ENCODE data around the gene ZNF692. TPM values are rescaled to one million over a fixed set of nuclear protein-coding genes. Genes with fewer than 3 reads are reported as not detected.

The ZNF692 gene
- total RNA-seq, 2 experiments from 2014 or later: 75.9 to 92.3 TPM

- no peaks in the 10 kb centered on the region for H3K9me3 Mint-ChIP-seq (ENCODE audit: low read depth)
- DNase-seq: no peak
- intact Hi-C loops (cut with DNase I, micrococcal nuclease): no loop called here
- ChIA-PET CTCF (no interaction called here), POLR2A (no interaction called here)
- no peak overlapping the region for H3K27ac Mint-ChIP-seq
- no peak for ATAC-seq
- no peak overlapping the region for H3K4me3 Mint-ChIP-seq
- H3K27me3 Mint-ChIP-seq: no peaks in the 10 kb centered on the region
- H3K36me3 Mint-ChIP-seq (ENCODE audit: low read depth): peaks cover 27% of the 10 kb centered on the region
- H3K4me1 Mint-ChIP-seq: no peaks in the 10 kb centered on the region
These were observed 10.8 kb downstream of the ZNF692 start for GRCh38 chr1:248847956-248848561.

GRCh38 chr1:248847181-248847955 lies 11.5 kb downstream of the ZNF692 start:
- no peak overlapping the region for H3K4me3 Mint-ChIP-seq
- H3K27ac Mint-ChIP-seq: no peak overlapping the region
- ChIA-PET POLR2A (no interaction called here), CTCF (no interaction called here)
- no peaks in the 10 kb centered on the region for H3K27me3 Mint-ChIP-seq
- peaks cover 27% of the 10 kb centered on the region for H3K36me3 Mint-ChIP-seq (ENCODE audit: low read depth)
- no peaks in the 10 kb centered on the region for H3K4me1 Mint-ChIP-seq
- DNase-seq (no peak), ATAC-seq (no peak)
- H3K9me3 Mint-ChIP-seq (ENCODE audit: low read depth): no peaks in the 10 kb centered on the region
- intact Hi-C loops (cut with DNase I, micrococcal nuclease): no loop called here

- Mint-ChIP-seq H3K4me3 (no peak overlapping the region), H3K9me3 (ENCODE audit: low read depth) (no peaks in the 10 kb centered on the region), H3K36me3 (ENCODE audit: low read depth) (peaks cover 34% of the 10 kb centered on the region), H3K27me3 (no peaks in the 10 kb centered on the region), H3K4me1 (peaks cover 20% of the 10 kb centered on the region), H3K27ac (no peak overlapping the region)
- intact Hi-C loops (cut with DNase I, micrococcal nuclease): no loop called here
- CTCF ChIA-PET: interaction anchor here (0.6 to 1.1 kb wide), 2 partner anchors 8 to 69 kb away, joined by 3 to 4 read pairs; no protein-coding TSS in a partner anchor
- no peak for DNase-seq
- POLR2A ChIA-PET: no interaction called here
- ATAC-seq: no peak
These were observed 14.4 kb downstream of the ZNF692 start for GRCh38 chr1:248844526-248844925.

- ATAC-seq (no peak), DNase-seq (no peak)
- H3K4me1 Mint-ChIP-seq: peaks cover 24% of the 10 kb centered on the region
- no peaks in the 10 kb centered on the region for H3K27me3 Mint-ChIP-seq
- no peaks in the 10 kb centered on the region for H3K9me3 Mint-ChIP-seq (ENCODE audit: low read depth)
- CTCF ChIA-PET: interaction anchor here (0.6 to 1.2 kb wide), 2 partner anchors 9 to 70 kb away, joined by 4 read pairs; no protein-coding TSS in a partner anchor
- POLR2A ChIA-PET: no interaction called here
- peaks cover 32% of the 10 kb centered on the region for H3K36me3 Mint-ChIP-seq (ENCODE audit: low read depth)
- H3K27ac Mint-ChIP-seq: no peak overlapping the region
- no peak overlapping the region for H3K4me3 Mint-ChIP-seq
- intact Hi-C loops (cut with DNase I, micrococcal nuclease): no loop called here
These were observed 15.2 kb downstream of the ZNF692 start for GRCh38 chr1:248843687-248844086.

GRCh38 chr1:248842781-248843331 lies 16.0 kb downstream of the ZNF692 start:
- ChIA-PET POLR2A (no interaction called here), CTCF (interaction anchor here (1.2 to 2.0 kb wide), 3 partner anchors 9 to 15 kb away, joined by 4 to 14 read pairs (median 4); no protein-coding TSS in a partner anchor)
- intact Hi-C loops (cut with DNase I, micrococcal nuclease): no loop called here
- Mint-ChIP-seq H3K27me3 (no peaks in the 10 kb centered on the region), H3K27ac (no peak overlapping the region), H3K36me3 (ENCODE audit: low read depth) (peaks cover 28% of the 10 kb centered on the region), H3K4me3 (no peak overlapping the region), H3K4me1 (peaks cover 24% of the 10 kb centered on the region), H3K9me3 (ENCODE audit: low read depth) (no peaks in the 10 kb centered on the region)
- ATAC-seq (no peak), DNase-seq (no peak)

- Mint-ChIP-seq H3K27ac (no peak overlapping the region), H3K27me3 (no peaks in the 10 kb centered on the region), H3K9me3 (ENCODE audit: low read depth) (no peaks in the 10 kb centered on the region), H3K36me3 (ENCODE audit: low read depth) (peaks cover 24% of the 10 kb centered on the region), H3K4me1 (peaks cover 24% of the 10 kb centered on the region), H3K4me3 (no peak overlapping the region)
- POLR2A ChIA-PET: interaction anchor here (0.7 kb wide), 1 partner anchor 16 kb away, joined by 3 read pairs; no protein-coding TSS in a partner anchor
- ATAC-seq: no peak
- intact Hi-C loops (cut with DNase I, micrococcal nuclease): no loop called here
- CTCF ChIA-PET: interaction anchor here (0.8 to 2.0 kb wide), 6 partner anchors 9 to 81 kb away, joined by 3 to 14 read pairs (median 6); partner anchors contain the start of gene ZNF692
- peak; percentile 69 for DNase-seq
These were observed 17.0 kb downstream of the ZNF692 start for GRCh38 chr1:248841702-248842395.

GRCh38 chr1:248840946-248841345 lies 17.9 kb downstream of the ZNF692 start:
- ChIA-PET CTCF (interaction anchor here (1.2 to 2.0 kb wide), 5 partner anchors 10 to 33 kb away, joined by 4 to 14 read pairs (median 6); partner anchors contain the start of gene ZNF692), POLR2A (no interaction called here)
- no peak overlapping the region for H3K4me3 Mint-ChIP-seq
- no peak overlapping the region for H3K27ac Mint-ChIP-seq
- H3K27me3 Mint-ChIP-seq: no peaks in the 10 kb centered on the region
- peaks cover 20% of the 10 kb centered on the region for H3K36me3 Mint-ChIP-seq (ENCODE audit: low read depth)
- DNase-seq (no peak), ATAC-seq (no peak)
- H3K9me3 Mint-ChIP-seq (ENCODE audit: low read depth): no peaks in the 10 kb centered on the region
- intact Hi-C loops (cut with DNase I, micrococcal nuclease): no loop called here
- H3K4me1 Mint-ChIP-seq: peaks cover 24% of the 10 kb centered on the region

- Mint-ChIP-seq H3K4me3 (no peak overlapping the region), H3K9me3 (ENCODE audit: low read depth) (no peaks in the 10 kb centered on the region), H3K27me3 (no peaks in the 10 kb centered on the region), H3K27ac (peak overlapping the region; percentile 93), H3K4me1 (peaks cover 24% of the 10 kb centered on the region), H3K36me3 (ENCODE audit: low read depth) (peaks cover 11% of the 10 kb centered on the region)
- ATAC-seq (no peak), DNase-seq (no peak)
- ChIA-PET POLR2A (interaction anchor here (1.4 to 2.9 kb wide), 3 partner anchors 13 to 20 kb away, joined by 3 to 29 read pairs (median 13); partner anchors contain the start of genes SH3BP5L and ZNF692), CTCF (interaction anchor here (0.6 to 4.6 kb wide), 3 partner anchors 12 to 65 kb away, joined by 3 to 56 read pairs (median 25); partner anchors contain the start of genes SH3BP5L and ZNF692)
- intact Hi-C loops (cut with DNase I, micrococcal nuclease): loop anchor here in 1 of 2 experiments (1.0 kb wide), 1 partner anchor 34 kb away; no protein-coding TSS in a partner anchor
These were observed 19.7 kb downstream of the ZNF692 start for GRCh38 chr1:248839168-248839555.

- intact Hi-C loops (cut with DNase I, micrococcal nuclease): loop anchor here (1.0 kb wide), 6 partner anchors 12 to 68 kb away; partner anchors contain the start of genes PGBD2 (in 1 of the 2) and ZNF692 (in 1 of the 2)
- no peaks in the 10 kb centered on the region for H3K27me3 Mint-ChIP-seq
- POLR2A ChIA-PET: interaction anchor here (0.9 to 2.9 kb wide), 6 partner anchors 10 to 21 kb away, joined by 3 to 29 read pairs (median 8); partner anchors contain the start of genes SH3BP5L and ZNF692
These were observed 20.3 kb downstream of the ZNF692 start for GRCh38 chr1:248838357-248839167.

GRCh38 chr1:248837781-248838356 lies 21.0 kb downstream of the ZNF692 start, which contains the start of gene ZNF672:
Gene ZNF672, plus strand, starts transcription at chr1:248838224. Its CDS starts 9,051 bp downstream, at chr1:248847275.
- intact Hi-C loops (cut with DNase I, micrococcal nuclease): loop anchor here (1.0 kb wide), 6 partner anchors 12 to 68 kb away; partner anchors contain the start of genes PGBD2 (in 2 of the 2) and ZNF692 (in 1 of the 2)
- Mint-ChIP-seq H3K9me3 (ENCODE audit: low read depth) (no peaks in the 10 kb centered on the region), H3K4me1 (peaks cover 24% of the 10 kb centered on the region), H3K27me3 (no peaks in the 10 kb centered on the region), H3K27ac (peak within 1 kb of the TSS; percentile 93), H3K4me3 (no peak within 1 kb of the TSS), H3K36me3 (ENCODE audit: low read depth) (peaks cover 10% of the 10 kb centered on the region)
- DNase-seq (peak; percentile 96), ATAC-seq (peak; percentile 89)
- CTCF ChIA-PET: interaction anchor here (0.8 to 4.6 kb wide), 6 partner anchors 11 to 36 kb away, joined by 3 to 56 read pairs (median 6); partner anchors contain the start of genes SH3BP5L and ZNF692
- POLR2A ChIA-PET: interaction anchor here (0.8 to 2.9 kb wide), 6 partner anchors 9 to 25 kb away, joined by 3 to 29 read pairs (median 8); partner anchors contain the start of genes SH3BP5L and ZNF692

More at GRCh38 chr1:248838357-248839167, 20.3 kb downstream of the ZNF692 start:
- H3K9me3 Mint-ChIP-seq (ENCODE audit: low read depth): no peaks in the 10 kb centered on the region
- ATAC-seq: peak; percentile 73
- H3K4me3 Mint-ChIP-seq: no peak overlapping the region
- peaks cover 24% of the 10 kb centered on the region for H3K4me1 Mint-ChIP-seq
- peak overlapping the region; percentile 93 for H3K27ac Mint-ChIP-seq
- peak; percentile 92 for DNase-seq
- peaks cover 10% of the 10 kb centered on the region for H3K36me3 Mint-ChIP-seq (ENCODE audit: low read depth)
- CTCF ChIA-PET: interaction anchor here (0.8 to 4.6 kb wide), 4 partner anchors 11 to 35 kb away, joined by 3 to 56 read pairs (median 16); partner anchors contain the start of genes SH3BP5L and ZNF692

Data from activated CD4-positive, alpha-beta T cell treated with anti-CD3 and anti-CD28 coated beads for 36 hours (primary cell).